Astrocyte (in vitro differentiated cells and primary cell): Measurements from ENCODE around the gene CEP128.

Experiments used
- EZH2 ChIP-seq: IDR thresholded peaks from 2 replicates; pipeline ENCODE4 v1.6.1; 2012; ENCODE audit warnings: mild to moderate bottlenecking, low read length, inconsistent platforms; ENCODE audit not compliant: insufficient read depth
- TF ChIP-seq, protein P1 (sequence below): IDR thresholded peaks from 2 replicates; pipeline ENCODE4 v1.5.1; 2011; ENCODE audit warnings: low read depth, mild to moderate bottlenecking, inconsistent platforms, low read length, moderate library complexity; ENCODE audit not compliant: insufficient read depth

GRCh38 chr14:80772504-80772903 is 169.0 kb downstream of the CEP128 start:
- TF ChIP-seq, protein P1, sequence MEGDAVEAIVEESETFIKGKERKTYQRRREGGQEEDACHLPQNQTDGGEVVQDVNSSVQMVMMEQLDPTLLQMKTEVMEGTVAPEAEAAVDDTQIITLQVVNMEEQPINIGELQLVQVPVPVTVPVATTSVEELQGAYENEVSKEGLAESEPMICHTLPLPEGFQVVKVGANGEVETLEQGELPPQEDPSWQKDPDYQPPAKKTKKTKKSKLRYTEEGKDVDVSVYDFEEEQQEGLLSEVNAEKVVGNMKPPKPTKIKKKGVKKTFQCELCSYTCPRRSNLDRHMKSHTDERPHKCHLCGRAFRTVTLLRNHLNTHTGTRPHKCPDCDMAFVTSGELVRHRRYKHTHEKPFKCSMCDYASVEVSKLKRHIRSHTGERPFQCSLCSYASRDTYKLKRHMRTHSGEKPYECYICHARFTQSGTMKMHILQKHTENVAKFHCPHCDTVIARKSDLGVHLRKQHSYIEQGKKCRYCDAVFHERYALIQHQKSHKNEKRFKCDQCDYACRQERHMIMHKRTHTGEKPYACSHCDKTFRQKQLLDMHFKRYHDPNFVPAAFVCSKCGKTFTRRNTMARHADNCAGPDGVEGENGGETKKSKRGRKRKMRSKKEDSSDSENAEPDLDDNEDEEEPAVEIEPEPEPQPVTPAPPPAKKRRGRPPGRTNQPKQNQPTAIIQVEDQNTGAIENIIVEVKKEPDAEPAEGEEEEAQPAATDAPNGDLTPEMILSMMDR = no peak
- TF ChIP-seq EZH2 = no peak
